Ramos (cell line): ENCODE measurements around the gene SHISAL1.

Source experiments
- in situ Hi-C: fragments of 300-500 bp; cut with MboI; formaldehyde crosslinking; loops from one replicate; pipeline ENCODE4 v1.14.3; 2022; ENCODE audit warnings: low sequenced_read_pairs; ENCODE audit not compliant: unreplicated experiment

SHISAL1 gene

DNA sequence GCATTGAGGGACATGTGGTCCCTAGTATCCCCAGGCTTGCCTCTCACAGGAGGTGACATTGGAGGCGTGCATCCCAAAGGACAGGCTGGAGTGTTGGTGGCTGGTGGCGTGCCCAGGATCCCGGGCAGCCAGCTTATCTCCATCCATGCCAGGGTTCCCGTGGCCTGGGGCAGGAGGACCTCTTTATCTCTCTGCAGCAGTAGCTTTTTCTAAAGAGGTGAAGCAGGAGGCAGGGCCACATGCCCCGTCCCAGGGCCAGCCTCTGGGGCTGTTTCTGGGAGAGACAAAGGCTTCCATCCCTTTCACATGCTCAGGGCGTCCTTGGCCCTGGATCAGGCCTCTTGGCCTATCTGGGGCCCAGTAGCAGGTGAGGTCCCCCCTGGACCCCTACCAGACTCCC lies 112.3 kb downstream of the SHISAL1 start:
- in situ Hi-C loops: no loop called here

DNA sequence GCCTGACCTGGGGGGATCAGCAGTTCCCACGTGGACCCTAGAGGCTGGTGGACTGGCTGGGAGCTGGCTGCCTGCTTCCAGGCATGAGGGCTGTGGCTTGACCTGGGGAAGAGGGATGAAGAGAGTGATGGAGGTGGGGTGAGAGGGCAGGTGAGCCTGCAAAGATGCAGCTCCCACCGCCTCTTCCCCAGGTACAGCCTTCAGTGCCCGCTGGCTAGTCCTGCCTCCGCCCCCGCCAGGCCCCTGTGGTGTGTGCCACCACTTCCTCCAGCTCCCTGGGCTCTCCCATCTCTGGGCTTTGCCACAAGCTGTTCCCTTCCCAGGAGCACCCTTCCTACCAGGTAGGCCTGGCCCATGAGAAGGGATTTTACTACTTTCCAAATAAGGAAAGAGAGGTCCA lies 112.9 kb downstream of the SHISAL1 start:
- in situ Hi-C loops: no loop called here

DNA sequence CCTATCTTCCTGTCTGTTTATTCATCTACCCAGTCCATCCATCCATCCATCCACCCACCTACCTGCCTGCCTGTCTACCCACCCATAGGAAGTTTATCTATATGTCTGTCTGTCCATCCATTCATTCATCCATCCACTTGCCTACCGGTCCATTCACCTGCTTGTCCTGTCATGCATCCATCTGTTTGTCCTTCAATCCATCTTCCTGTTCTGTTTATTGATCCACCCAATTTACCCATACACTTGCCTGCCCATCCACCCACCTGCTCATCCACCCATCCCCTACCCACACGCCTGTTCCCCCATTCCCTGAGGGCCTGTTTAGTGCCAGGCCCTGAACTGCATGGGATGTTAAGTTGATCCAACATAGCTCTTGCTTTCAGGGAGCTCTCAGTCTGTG lies 113.6 kb downstream of the SHISAL1 start:
- in situ Hi-C loops: no loop called here

DNA sequence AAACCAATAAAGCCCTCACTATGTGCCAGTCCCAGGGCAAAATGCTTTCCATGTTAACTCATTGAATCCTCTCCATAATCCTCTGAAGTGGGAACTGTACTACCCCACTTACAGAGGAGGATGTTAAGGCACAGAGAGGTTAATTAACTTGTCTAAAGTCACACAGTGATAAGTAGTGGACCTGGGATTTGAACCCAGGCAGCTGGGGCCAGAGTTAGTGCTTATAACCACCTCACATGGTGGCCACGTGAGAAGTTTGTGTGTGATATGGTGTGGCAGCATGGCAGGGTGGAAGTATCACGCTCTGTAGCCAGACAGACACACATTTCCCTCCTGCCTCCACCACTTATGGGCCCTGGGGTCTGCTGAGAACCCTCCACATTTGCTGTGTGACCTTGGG lies 115.5 kb downstream of the SHISAL1 start:
- in situ Hi-C loops: no loop called here

DNA sequence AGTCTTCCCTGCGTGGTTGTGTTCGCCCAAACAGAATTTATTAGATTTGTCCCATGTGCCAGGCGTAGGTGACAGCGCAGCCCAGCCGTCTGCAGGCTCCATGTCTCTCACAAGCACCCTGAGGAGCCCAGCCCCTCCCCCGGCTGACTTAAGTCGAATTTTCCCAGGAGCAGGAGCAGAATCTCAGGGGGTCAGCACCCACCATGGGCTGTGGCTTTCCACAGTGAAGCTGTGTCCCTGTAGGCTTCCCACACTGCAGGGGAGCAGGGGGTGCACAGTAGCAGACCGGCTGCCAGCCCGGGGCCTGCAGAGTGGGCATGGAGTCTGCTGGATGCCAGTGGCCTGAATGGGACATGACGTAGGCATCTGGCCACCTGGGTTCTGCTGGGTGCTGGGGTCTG lies 116.0 kb downstream of the SHISAL1 start:
- in situ Hi-C loops: no loop called here

DNA sequence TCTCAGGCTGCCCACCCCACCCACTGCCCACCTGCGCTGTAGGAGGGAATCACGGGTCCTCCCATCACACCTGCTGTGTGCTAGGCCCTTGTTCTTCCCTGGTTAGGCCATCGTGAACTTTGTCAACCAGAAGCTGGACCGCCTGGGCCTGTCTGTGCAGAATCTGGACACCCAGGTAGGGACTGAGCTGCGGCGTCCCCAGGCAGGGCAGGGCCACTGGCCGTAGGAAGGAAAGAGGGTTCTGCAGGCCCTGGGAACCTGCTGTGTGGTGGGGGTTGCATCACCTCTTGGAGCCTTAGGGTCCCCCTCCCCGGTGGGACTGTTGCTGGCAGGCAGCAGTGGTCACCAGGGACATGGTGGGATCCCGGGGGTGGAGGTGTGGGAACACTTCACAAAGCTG lies 116.5 kb downstream of the SHISAL1 start:
- in situ Hi-C loops: no loop called here

DNA sequence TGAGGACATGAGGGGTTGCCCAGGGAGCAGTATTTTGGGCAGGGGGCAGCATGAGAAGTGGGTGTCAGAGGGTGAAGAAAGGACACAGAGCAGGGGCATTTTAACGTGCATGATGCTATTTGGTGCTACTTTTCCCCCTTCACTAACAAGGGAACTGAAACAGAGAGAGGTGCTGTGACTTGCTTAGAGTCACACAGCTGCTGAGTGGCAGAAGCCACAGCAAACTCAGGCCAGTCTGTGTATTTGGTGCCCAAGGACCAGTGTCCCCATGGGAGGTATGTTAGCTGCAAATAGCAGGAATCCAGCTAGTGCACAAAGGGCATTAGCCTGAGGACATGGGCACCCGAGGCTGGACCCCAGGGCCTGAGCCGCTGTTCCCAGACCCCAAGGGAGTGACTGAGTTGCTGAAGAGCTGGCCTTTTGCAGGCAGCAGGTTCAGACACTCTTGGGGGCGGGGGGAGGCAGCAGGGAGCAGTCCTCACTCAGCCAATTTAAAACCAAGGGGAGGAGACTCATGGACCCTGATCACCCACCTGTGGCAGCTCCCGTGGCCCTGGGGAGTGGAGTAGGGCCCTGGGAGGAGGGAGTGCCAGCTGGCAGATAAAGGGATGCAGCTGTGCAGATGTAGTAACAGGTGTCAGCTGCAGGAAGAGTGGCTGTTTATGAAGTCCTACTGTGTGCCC lies 117.4 kb downstream of the SHISAL1 start:
- in situ Hi-C loops: no loop called here

DNA sequence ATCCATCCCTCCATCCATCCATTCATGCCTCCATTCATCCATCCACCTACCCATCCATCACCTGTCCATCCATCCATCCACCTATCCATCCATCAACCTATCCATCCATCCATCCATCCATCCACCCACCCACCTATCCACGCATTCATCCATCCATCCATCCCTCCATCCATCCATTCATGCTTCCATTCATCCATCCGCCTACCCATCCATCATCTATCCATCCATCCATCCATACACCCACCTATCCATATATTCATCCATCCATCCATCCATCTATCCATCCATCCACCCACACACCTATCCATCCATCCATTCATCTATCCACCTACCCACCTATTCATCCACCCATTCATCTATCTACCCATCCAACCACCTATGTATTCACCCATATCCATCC lies 118.2 kb downstream of the SHISAL1 start:
- in situ Hi-C loops: no loop called here
